Activated naive CD8-positive, alpha-beta T cell (primary cell): Measurements from ENCODE around the gene DCHS1.
A peak's percentile ranks its signal among the peaks of the same experiment; 100 is the strongest.

Source experiments
- H3K27ac Mint-ChIP-seq: one replicate; pipeline ENCODE4 v1.8.0; 2021; ENCODE audit warnings: mixed read lengths
- H3K27me3 Mint-ChIP-seq: one replicate; pipeline ENCODE4 v1.8.0; 2021; ENCODE audit warnings: mixed read lengths
- H3K36me3 Mint-ChIP-seq: one replicate; pipeline ENCODE4 v1.8.0; 2021; ENCODE audit warnings: mixed read lengths
- H3K4me1 Mint-ChIP-seq: one replicate; pipeline ENCODE4 v1.8.0; 2021; ENCODE audit warnings: low read depth, mixed read lengths
- H3K4me3 Mint-ChIP-seq: one replicate; pipeline ENCODE4 v1.8.0; 2021; ENCODE audit warnings: mild to moderate bottlenecking, mixed read lengths
- H3K9me3 Mint-ChIP-seq: one replicate; pipeline ENCODE4 v1.8.0; 2021; ENCODE audit warnings: low read depth, mixed read lengths

Gene DCHS1

DNA sequence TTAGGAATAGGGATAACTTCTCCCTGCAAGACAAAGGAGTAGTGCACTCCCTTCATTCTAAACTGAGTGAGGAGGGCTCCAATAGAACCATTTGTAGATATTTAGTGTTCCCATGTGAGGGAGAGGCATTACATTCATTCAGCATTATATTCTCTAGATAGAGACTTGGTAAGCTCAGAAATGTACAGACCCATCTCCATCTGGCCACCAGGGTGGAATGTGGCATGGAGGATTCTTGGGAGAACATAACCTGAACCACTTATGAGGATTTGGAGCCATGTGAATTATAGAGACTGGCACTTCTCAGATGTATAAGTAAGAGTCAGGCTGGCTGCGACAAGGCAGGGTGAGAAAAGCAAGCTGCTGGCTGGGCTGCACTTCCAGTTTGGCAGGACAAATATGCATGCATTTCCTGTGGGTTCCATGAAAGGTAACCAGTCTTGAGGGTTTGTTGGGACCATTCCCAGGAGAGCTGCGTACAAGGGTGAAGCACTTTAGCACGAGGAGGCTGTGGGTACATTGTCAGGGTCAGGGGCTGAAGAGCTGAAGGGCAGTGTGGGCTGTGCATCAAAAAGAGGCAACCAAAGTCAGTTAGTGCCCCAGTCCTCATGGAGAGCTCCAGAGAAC lies 61.4 kb downstream of the DCHS1 start:
- H3K27ac Mint-ChIP-seq, result peak overlapping the region; percentile 31
- peaks cover 45% of the 10 kb centered on the region for H3K4me1 Mint-ChIP-seq
- no peak overlapping the region for H3K4me3 Mint-ChIP-seq
- H3K9me3 Mint-ChIP-seq, result no peaks in the 10 kb centered on the region
- no peaks in the 10 kb centered on the region for H3K27me3 Mint-ChIP-seq
- peaks cover 25% of the 10 kb centered on the region for H3K36me3 Mint-ChIP-seq

DNA sequence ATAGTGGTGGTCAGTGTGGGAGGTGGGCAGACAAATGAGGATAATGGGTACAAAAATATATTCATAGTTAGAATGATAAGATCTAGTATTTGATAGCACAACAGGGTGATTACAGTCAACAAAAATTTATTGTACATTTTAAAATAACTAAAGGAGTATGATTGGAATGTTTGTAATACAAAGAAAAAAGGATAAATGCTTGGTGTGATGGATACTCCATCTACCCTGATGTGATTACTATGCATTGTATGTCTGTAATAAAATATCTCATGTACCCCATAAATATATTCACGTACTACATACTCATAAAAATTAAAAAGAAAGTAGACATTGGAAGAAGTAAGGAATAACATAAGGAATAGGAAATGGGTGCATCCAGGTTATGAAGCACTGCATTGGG lies 67.6 kb downstream of the DCHS1 start:
- Mint-ChIP-seq H3K27me3 (no peaks in the 10 kb centered on the region), H3K36me3 (peaks cover 29% of the 10 kb centered on the region), H3K9me3 (peaks cover 19% of the 10 kb centered on the region), H3K4me1 (peaks cover 4% of the 10 kb centered on the region), H3K4me3 (no peak overlapping the region), H3K27ac (no peak overlapping the region)

DNA sequence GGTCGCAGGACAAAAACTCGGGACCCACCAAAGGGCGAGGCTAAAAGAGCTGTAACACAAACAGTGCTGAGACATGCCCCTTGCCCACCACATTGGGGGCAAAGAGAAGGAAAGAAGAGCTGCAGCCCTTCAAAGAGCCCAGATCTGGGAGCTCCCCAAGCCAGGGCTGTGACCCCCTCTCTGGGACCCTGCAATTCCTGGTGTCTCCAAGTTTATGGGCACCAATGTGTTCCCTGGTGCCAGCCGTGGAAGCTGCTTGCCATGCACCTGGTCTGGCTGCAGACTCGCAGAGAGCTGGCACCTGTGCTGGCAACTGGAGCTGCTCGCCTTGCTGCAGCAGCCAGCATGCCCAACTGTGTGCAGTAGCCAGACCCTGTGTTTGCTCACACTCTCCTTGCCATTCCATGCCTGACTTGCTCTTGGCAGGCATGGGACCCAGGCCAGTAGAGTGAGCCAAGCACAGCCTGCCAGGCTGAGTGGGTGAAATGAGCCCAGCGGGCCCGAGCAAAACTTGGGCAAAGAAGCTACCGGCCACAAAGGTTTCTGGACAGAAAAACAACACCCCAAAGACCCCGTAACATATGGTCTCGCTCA lies 68.2 kb downstream of the DCHS1 start:
- Mint-ChIP-seq H3K9me3 (peaks cover 25% of the 10 kb centered on the region), H3K36me3 (peaks cover 35% of the 10 kb centered on the region), H3K4me3 (no peak overlapping the region), H3K27me3 (no peaks in the 10 kb centered on the region), H3K27ac (no peak overlapping the region), H3K4me1 (peaks cover 6% of the 10 kb centered on the region)

DNA sequence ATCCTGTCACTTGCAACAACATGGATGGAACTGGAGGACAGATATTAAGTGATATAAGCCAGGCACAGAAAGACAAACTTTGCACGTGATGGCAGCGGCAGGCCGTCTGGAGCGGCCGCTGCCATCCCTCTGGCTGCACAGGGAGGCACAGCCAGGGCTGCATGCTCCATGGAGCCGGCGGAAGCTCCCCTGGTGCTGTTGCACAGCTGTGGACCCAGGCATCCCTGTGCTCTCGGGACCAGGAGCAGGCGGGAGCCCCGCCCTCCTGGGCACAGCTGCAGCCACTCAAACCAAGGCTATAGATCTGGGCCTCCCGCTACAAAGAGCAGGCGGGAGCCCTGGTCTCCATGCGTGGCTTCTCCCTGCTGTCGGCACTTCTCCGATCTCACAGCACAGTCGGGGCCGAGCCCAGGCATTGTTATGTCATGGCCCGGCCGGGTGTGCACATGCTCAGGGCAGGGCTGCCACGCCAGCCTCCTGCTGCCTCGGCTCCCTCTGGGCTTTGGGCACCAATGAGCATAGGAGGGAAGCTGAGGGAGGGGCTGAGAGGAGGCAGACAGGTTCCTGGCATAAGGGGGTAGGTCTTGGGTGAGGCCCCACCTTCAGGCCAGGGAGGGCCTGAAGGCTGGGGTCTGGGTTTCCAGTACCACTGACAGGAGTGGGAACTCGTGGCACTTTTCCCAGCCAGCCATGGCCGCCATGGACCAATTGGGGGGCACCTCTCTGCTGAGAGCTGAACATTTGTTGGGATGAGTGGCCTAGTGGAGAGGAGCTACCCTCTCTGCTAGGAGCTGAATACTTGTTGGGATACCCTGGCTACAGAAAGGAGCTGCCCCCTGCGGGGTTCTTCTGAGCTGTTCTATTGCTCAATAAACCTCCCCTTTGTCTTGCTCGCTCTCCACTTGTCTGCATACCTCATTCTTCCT lies 68.9 kb downstream of the DCHS1 start:
- H3K4me3 Mint-ChIP-seq, result no peak overlapping the region
- no peak overlapping the region for H3K27ac Mint-ChIP-seq
- H3K27me3 Mint-ChIP-seq, result no peaks in the 10 kb centered on the region
- peaks cover 6% of the 10 kb centered on the region for H3K4me1 Mint-ChIP-seq
- H3K9me3 Mint-ChIP-seq, result peaks cover 29% of the 10 kb centered on the region
- peaks cover 38% of the 10 kb centered on the region for H3K36me3 Mint-ChIP-seq

DNA sequence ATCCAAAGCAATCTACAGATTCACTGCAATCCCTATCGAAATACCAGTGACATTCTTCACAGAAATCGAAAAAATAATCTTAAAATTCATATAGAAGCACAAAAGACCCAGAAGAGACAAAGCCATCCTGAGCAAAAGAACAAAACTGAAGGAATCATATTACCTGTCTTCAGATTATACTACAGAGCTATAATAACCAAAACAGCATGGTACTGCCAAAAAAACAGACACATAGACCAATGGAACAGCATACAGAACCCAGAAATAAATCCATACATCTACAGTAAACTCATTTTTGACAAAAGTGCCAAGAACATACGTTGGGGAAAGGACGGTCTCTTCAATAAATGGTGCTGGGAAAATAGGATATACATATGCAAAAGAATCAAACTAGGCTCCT lies 71.1 kb downstream of the DCHS1 start:
- Mint-ChIP-seq H3K4me3 (no peak overlapping the region), H3K9me3 (peaks cover 29% of the 10 kb centered on the region), H3K4me1 (peaks cover 6% of the 10 kb centered on the region), H3K27me3 (no peaks in the 10 kb centered on the region), H3K36me3 (peaks cover 37% of the 10 kb centered on the region), H3K27ac (no peak overlapping the region)

DNA sequence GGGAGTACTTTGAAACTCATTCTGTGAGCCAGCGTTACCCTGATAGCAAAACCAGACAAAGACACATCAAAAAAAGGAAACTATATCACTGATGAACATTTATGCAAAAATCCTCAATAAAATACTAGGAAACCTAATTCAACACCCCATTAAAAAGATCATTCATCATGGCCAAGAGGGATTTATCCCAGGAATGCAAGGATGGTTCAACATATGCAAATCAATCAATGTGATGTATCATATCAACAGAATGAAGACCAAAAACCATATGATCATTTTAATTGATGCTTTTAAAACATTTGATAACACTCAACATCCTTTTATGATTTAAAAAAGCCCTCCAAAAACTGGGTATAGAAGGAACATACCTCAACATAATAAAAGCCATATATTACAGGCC lies 72.0 kb downstream of the DCHS1 start:
- Mint-ChIP-seq H3K36me3 (peaks cover 37% of the 10 kb centered on the region), H3K4me3 (no peak overlapping the region), H3K4me1 (peaks cover 6% of the 10 kb centered on the region), H3K27ac (no peak overlapping the region), H3K27me3 (no peaks in the 10 kb centered on the region), H3K9me3 (peaks cover 29% of the 10 kb centered on the region)

DNA sequence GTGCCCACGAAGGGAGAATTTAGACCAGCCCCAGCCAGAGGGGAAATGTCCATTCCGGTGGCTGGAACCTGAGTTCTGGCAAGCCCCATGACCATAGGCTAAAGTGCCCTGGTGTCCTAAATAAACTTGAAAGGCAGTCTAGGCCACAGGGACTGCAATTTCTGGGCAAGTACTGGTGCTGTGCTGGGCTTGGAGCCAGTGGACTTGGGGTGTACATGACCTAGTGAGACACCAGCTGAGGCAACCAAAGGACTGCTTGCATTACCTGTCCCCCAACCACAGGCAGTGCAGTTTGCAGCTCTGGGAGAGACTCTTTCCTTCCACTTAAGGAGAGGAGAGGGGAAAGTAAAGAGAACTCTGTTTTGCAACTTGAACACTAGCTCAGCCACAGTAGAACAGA lies 75.9 kb downstream of the DCHS1 start:
- H3K36me3 Mint-ChIP-seq, result peaks cover 36% of the 10 kb centered on the region
- H3K4me3 Mint-ChIP-seq, result no peak overlapping the region
- H3K4me1 Mint-ChIP-seq, result peaks cover 1% of the 10 kb centered on the region
- H3K9me3 Mint-ChIP-seq, result peaks cover 25% of the 10 kb centered on the region
- no peaks in the 10 kb centered on the region for H3K27me3 Mint-ChIP-seq
- no peak overlapping the region for H3K27ac Mint-ChIP-seq

DNA sequence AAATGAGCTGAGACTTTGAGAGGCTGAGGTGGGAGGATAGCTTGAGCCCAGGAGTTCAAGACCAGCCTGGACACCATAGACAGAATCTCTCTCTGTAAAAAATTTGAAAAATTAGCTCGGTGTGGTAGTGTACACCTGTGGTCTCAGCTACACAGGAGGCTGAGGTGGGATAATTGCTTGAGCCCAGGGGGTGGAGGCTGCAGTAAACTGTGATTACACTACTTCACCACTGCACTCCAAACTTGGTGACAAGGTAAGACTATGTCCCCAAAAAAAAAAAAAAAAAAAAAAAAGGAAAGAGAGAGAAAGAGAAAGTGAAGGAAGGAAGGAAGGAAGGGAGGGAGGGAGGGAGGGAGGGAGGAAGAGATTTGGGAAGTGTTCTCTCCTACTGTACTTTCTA lies 77.5 kb downstream of the DCHS1 start:
- H3K4me1 Mint-ChIP-seq, result peaks cover 1% of the 10 kb centered on the region
- no peak overlapping the region for H3K4me3 Mint-ChIP-seq
- peaks cover 24% of the 10 kb centered on the region for H3K36me3 Mint-ChIP-seq
- H3K9me3 Mint-ChIP-seq, result peaks cover 11% of the 10 kb centered on the region
- no peaks in the 10 kb centered on the region for H3K27me3 Mint-ChIP-seq
- no peak overlapping the region for H3K27ac Mint-ChIP-seq

DNA sequence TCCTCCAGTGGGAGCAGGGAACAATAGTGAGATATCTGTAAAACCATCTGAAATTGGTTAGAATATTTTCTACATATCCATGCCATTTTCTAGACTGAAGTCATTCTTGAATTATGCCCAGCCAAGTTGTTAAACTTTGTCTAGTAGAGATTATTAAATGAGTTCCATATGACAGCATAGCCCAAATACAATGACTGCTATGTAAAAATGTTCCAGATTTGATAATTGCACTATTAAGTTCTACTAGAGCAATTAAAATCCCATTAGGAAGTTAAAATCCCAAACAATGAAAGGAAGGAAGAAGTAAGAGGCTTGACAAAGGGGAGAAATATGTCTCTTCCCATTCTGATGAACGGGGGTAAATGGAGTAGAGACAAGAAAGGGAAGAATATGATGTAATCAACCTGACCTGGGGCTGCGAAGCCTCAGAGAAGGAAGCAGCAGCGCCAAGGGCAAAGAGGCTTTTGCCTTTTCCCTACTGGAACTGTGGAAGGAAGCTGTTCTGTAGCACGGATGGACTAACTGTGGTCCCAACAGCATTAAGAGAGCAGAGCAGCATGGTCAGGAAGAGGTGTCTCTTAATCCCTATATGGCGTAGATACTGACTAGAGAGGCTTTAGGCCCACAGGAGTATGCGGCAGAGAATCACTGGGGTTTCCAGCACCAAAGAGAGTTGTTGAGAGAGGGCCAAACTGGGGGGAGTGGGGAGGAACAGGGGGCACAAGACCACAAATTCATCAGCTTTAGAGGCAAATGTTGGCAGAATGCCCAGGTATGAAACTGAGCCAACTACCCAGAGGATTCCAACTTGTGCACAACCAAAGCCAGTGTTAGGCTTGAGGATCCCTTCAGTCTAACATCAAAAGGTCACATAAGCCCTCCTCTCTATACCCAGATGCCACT lies 78.9 kb downstream of the DCHS1 start:
- Mint-ChIP-seq H3K27ac (no peak overlapping the region), H3K27me3 (no peaks in the 10 kb centered on the region), H3K9me3 (no peaks in the 10 kb centered on the region), H3K36me3 (peaks cover 17% of the 10 kb centered on the region), H3K4me1 (no peaks in the 10 kb centered on the region), H3K4me3 (no peak overlapping the region)

DNA sequence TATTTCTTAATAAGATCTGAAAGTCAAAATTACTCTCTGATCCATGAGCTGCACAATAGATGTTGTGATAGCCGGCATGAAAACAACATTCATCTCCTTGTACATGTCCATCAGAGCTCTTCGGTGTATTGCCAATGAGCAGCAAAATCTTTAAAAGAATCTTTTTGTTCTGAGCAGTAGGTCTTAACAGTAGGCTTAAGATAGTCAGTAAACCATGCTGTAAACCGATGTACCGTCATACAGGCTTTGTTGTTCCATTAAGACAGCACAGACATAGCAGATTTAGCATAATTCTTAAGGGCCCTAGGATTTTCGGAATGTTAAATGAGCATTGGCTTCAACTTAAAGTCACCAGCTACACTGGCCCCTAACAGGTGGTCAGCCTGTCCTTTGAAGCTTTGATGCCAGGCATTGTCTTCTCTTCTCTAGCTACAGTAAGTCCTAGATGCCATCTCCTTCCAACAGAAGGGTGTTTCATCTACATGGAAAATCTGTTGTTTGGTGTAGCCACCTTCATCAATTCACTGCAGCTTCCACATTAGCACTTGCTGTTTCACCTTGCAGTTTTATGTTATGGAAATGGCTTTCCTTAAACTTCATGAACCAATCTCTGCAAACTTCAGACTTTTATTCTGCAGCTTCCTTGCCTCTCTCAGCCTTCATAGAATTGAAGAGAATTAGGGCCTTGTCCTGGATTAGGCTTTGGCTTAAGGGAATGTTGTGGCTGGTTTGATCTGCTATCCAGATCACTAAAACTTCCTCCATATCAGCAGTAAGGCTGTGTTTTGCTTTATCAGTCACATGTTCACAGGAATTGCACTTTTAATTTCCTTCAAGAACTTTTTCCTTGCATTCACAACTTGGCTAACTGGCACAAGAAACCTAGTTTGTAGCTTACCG lies 80.5 kb downstream of the DCHS1 start:
- no peak overlapping the region for H3K27ac Mint-ChIP-seq
- H3K4me3 Mint-ChIP-seq, result no peak overlapping the region
- no peaks in the 10 kb centered on the region for H3K27me3 Mint-ChIP-seq
- peaks cover 14% of the 10 kb centered on the region for H3K36me3 Mint-ChIP-seq
- no peaks in the 10 kb centered on the region for H3K4me1 Mint-ChIP-seq
- H3K9me3 Mint-ChIP-seq, result no peaks in the 10 kb centered on the region

DNA sequence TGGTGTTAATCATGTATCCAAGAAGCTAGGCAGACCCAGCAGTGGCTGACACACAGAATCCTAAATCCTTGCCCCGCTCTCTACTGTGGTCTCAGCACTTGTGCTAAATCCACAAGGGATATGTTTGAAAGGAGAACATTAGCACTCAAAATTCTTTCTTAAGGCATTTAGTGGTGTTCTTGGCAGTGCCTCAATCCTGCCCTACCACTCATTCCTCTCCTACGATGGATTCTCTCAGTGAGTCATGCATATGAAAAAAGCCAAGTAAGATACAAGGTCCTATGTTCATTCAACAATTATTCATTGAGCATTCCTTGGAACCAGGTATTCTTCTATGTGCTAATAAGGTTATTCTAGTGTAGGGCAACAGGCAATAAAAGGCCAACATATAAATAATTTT lies 83.4 kb downstream of the DCHS1 start:
- no peak overlapping the region for H3K27ac Mint-ChIP-seq
- no peaks in the 10 kb centered on the region for H3K4me1 Mint-ChIP-seq
- H3K36me3 Mint-ChIP-seq, result peaks cover 16% of the 10 kb centered on the region
- no peak overlapping the region for H3K4me3 Mint-ChIP-seq
- no peaks in the 10 kb centered on the region for H3K9me3 Mint-ChIP-seq
- H3K27me3 Mint-ChIP-seq, result no peaks in the 10 kb centered on the region

DNA sequence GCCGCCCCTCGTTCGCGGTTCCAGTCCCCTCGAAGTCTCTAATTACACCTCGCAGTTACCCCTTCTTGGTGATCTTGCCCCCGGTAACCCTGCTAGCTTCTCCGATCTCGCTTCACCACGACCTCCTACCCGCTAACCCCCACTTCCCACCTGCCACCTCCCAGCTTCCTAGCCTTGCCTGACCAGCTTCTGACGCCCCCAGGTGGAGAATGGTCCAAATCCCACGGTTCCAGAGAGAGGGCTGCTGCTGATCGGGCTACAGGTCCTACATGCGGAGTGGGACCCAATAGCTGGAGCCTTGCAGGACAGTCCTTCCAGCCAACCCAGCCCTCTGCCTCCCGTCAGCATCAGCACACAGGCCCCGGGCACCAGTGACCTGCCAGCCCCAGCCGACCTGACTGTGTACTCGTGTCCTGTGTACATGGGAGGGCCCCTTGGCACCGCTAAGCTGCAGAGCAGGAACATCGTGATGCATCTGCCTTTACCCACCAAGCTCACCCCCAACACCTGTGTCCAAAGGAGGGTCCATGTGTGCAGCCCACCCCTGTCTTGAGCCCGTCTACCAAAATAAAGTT lies 84.1 kb downstream of the DCHS1 start:
- Mint-ChIP-seq H3K27ac (no peak overlapping the region), H3K27me3 (no peaks in the 10 kb centered on the region)

More for the DNA sequence above, 84.1 kb downstream of the DCHS1 start:
- Mint-ChIP-seq H3K4me1 (no peaks in the 10 kb centered on the region), H3K9me3 (no peaks in the 10 kb centered on the region), H3K36me3 (peaks cover 15% of the 10 kb centered on the region), H3K4me3 (no peak overlapping the region)
